ENCODE results near the gene TGIF2LY.
"Not testable (repeated sequence)": the region's sequence is repeated elsewhere in the genome, so short reads cannot be mapped to it uniquely, and the experiment has no call there.

TGIF2LY gene

GRCh38 chrY:3578767-3579166 is at the start of gene TGIF2LY:
Gene TGIF2LY (plus strand): TSS chrY:3579067. CDS start chrY:3579245, 178 bp downstream.
- not testable (repeated sequence) for DNase-seq (ENCODE audit: extremely low read depth in 1 of 2, low read depth in 1 of 2)
